ELF-1 (cell line): Measurements from ENCODE around the gene NINJ2.
A peak's percentile ranks its signal among the peaks of the same experiment; 100 is the strongest.

Experiments
- DNase-seq: peaks from one replicate; pipeline ENCODE4 v3.0.0-alpha.2; 2016; ENCODE audit warnings: low read depth, low spot score

Gene NINJ2

DNA sequence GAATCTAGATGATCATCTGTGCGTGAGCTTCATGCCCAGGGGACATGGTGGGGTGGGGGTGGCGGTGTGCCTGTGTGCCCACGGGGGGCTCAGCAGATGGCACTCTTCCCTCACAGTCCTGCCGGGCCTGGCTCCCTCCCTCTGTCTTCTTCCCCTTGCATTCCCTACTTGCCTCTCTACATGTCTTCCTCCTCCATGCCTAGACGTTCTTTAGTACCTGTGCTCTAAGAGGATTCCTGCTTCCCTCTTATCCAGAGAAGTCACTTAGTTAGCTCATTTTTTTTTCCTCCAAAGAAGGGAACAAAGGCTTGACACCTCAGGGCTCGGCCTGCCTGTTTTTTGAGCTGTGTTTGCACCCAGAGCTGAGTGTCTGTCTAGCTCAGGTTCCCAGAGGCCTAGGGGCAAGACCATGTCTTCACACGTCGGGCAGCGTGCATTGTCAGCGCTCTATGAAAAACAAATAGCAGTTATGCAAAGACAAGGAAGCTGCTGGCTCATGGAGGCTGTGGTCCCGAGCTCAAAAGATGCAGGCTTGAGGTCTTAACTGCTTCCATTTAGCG lies 48.8 kb downstream of the NINJ2 start:
- peak; percentile 73 for DNase-seq

DNA sequence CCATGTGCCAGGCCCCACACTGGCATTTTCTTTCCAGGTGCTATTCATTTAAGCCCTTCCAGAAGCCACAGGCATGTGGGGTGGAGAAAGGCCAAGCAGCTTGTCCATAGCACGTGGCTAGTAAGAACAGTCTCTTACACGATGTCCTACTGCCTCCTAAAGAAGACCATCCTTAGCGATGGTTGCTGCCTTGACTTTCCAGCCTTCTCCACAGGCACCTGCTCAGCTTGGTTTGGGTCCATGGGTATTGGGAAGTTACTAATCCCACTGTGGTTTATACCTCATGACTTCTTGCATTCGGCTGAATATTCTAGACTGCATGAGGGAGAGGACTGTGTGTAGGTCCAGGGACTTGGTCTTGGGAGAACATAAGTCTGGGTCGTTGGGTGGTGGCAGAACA lies 49.2 kb downstream of the NINJ2 start:
- DNase-seq: no peak

DNA sequence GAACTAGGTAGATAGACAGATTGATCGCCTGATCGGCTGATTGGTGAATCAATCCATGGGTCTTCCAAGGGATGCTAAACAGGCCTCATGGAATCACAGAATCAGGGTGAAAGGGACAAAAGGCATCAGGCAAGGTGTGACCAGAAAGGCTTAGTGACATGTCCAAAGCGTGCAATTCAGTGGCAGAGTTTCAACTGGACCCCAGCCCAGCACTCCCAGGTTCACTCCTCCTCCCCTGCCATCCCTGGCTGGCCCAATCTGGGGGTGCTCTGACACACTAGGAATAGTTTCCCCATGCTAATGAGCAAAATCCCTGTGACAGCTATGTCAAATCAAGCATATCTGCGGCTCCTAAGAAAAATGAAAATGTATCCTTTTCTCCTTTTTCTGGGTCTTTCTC lies 50.4 kb downstream of the NINJ2 start:
- DNase-seq: no peak

DNA sequence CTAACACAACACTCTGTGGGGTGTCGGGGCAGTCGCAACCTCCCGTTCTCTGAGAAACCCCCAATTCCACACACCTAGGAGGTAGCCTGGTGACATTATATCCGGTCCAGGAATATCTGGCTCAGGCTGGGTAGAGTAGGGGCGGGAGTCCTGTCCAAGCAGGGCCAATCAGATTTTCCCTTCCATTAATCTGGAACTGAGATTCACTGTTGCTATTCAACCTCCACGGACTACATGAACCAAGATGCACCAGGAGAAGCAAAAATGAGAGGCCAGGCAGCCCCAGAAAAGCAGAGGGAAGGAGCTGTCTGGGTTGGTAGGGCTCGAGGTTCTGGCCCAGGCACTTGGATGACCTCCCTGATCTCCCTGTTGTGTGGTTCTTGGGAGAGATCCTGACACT lies 51.0 kb downstream of the NINJ2 start:
- no peak for DNase-seq

DNA sequence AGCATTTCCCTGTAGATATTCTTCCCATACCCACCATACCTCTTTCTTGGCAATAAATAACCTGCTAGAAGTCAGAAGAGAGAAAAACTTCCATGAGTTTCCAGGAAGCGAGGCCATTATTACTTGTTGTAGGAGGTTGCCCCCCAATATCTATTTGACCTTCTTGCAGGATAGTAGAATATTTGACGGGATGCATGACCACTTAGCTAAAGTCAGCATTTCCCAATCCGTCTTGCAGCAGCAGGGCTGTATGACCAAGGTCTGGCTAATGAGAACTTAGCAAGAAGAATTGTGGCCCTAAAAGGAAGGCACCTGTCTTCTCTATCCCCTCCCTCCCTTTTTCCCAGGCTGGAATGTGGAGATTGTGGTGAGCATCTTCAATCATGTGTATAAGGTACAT lies 51.5 kb downstream of the NINJ2 start:
- no peak for DNase-seq

DNA sequence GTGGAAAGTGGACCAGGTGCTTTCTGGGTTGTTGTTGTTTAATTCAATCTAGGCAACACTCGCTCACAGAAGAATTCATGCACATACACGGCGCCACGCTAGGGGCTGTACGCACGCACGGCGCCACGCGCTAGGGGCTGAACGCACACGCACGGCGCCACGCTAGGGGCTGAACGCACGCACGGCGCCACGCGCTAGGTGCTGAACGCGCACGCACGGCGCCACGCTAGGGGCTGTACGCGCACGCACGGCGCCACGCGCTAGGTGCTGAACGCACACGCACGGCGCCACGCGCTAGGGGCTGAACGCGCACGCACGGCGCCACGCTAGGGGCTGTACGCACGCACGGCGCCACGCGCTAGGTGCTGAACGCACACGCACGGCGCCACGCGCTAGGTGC lies 54.3 kb downstream of the NINJ2 start:
- DNase-seq: no peak

DNA sequence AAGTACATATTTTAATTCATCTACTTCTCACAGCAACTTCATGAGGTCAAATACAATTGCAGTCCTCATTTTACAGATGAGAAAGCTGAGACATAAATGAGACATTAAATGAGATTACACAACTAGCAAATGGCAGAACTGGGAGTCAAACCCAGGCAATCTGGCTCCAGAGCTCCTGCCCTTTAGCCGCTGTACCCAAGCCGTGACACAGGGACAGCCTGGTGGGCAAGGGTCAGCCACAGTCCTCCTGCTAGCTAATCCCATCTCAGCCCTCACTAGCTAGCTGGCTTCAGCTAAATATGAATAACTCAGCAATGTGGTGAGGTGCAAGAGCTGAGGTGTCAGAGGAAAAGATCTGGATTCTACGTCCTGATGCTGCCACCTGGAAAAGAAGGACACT lies 54.8 kb downstream of the NINJ2 start:
- no peak for DNase-seq

DNA sequence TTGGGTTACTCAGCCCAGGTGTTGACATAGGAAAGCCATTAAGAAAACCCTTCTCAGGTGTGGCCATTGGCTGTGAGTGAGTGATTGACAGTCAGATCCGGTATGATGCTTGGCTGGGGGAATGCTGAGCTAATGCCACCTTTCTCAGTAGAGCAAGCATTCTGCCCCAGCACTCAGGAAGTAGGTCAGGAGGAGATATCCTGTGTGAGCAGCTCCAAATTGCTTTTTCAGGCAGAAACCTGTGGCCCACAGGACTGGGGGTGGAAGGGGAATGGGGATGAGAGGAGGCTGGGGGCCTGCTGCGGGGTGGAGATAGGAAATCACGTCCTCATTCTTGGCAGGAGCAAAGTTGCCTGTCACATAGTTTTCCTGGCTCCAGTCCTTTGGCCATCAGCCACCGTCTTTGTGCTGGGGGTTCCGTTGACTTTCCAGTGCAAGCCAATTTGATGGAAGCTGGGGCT lies 55.7 kb downstream of the NINJ2 start:
- DNase-seq: peak; percentile 23

DNA sequence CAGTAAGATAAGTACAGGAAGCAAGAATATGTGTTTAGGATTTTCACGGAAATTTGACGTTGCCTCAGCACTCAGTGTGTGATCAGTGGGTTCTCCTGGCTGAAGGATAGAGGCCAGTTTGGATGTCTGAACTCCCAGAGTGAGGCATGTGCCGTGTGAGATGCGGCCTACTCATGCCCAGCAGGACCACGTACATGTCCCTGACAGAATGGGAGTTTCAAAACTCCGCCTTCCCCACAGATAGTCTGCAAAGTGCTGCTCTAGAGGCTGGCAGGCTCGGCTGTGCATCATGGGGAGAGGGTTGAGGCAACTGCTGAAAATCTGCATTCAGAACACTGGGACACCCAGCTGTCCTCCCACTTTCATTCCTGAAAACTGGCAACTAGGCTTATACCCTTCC lies 58.3 kb downstream of the NINJ2 start:
- DNase-seq: no peak

DNA sequence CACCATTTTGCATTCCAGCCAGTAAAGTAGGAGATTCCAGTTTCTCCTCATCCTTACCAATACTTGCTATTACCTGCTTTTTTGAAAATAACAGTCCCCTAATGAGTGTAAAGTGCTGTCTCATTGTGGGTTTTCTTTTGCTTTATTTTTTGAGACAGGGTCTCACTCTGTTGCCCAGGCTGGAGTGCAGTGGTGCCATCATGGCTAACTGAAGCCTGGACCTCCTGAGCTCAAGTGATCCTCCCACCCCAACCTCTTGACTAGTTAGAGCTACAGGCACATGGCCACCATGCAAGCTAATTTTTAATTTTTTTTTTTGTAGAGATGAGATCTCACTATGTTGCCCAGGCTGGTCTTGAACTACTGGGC lies 60.6 kb downstream of the NINJ2 start:
- no peak for DNase-seq

DNA sequence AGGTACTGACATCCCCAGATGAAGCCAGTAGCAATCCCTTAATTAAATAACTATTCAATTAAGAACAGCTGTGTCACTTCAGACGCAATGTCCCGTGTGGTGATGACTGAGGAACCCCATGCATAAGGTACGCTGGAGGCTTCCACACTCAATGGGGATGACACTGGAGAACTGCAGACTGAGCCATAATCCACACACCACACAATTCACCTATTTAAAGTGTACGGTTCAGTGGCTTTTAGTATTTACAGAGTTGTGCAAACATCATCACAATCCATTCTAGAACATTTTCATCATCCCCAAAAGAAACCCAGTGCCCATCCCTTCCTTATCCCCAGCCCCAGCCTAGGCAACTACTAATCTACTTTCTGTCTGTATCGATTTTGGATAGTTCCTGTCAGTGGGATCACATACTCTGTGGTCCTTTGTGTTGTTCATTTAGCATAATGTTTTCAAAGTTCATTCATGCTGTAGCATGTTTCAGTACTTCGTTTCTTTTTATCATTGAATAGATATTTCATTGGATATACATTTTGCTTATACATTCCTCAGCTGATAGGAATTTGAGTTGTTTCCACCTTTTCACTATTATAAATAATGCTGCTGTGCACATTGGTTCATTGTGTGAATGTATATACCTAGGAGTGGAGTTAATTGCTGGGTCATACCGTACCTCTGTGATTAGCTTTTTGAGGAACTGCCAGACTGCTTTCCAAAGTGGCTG lies 61.1 kb downstream of the NINJ2 start:
- no peak for DNase-seq

DNA sequence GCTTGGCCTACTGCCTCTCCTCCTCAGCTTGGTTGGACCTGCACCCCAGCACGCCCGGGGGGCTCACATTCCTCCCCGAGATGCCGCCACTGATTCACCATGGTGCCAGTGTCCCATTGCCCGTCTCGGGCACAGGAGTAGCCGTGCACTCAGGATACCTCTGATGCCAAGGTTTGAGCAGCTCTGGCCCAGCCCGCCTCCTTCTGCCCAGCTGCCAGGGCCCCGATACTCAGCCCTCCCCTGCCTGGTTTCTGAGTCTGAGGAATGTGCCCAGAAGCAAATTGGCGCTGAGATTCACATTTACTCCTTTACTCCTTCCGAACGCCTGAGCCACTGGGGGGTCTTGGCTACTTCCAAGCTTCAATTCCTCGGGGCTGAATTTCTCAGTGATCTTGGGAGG lies 63.5 kb downstream of the NINJ2 start:
- peak; percentile 79 for DNase-seq

DNA sequence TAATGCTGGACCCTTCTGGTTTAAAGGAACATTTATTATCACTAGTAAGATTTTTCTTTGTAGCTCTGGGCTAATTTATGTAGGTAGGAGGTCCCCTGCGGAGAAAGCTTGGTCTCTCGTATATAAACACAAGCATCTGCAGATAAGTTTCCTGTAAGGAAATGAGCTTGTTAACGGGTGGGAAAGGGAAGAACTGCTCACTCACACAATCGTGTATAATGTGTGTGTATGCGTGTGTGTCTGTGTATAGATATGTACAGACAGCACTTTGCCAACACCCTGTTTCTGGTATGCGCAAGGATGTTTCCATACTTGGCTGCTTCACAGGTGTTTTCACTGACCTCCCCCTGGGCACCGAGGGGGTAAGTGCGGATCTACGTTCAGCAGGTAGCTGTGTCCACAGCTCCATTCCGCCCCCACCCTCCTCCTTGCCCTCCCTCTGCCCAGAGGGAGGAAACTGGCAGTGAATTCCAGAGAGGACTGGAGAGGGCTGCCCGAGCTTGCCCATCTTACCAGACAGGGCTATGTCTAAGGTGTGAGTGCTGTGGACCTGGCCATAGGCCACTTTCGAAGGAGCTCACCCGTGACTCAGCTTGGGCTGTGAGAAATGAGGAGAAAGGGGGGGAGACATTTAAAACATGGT lies 65.2 kb downstream of the NINJ2 start:
- no peak for DNase-seq

DNA sequence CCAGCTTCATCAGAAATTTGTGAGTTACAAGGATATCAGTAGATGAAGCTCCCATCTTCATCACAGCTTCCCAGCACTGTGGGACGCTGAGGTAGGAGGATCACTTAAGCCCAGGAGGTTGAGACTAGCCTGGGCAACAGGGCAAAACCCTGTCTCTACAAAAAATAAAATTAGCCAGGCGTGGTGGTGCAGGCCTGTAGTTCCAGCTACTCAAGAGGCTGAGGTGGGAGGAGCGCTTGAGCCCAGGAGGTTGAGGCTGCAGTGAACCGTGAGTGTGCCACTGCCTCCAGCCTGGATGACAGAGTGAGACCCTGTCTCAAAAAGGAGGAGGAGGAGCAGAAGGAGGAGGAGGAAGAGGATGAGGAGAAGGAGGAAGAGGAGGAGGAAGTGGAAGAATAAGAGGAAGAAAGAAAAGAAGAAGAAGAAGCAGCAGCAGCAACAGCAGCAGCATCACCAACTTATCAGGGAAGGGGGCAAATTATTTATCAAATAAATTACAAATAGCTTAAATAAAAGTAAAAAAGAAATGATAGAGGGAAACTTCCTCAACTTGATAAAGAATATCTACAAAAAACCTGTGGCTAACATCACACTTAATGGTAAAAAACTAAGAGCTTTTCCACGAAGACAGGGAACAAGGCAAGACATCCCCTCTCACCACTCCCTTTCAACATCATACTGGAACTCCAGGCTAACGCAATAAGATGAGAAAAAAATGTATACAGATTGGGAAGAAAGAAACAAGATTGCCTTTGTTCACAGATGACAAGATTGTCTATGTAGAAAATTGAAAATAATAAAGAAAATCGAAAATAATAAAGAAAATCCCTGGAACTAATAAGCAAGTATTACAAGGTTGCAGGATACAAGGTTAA lies 69.6 kb downstream of the NINJ2 start:
- no peak for DNase-seq

DNA sequence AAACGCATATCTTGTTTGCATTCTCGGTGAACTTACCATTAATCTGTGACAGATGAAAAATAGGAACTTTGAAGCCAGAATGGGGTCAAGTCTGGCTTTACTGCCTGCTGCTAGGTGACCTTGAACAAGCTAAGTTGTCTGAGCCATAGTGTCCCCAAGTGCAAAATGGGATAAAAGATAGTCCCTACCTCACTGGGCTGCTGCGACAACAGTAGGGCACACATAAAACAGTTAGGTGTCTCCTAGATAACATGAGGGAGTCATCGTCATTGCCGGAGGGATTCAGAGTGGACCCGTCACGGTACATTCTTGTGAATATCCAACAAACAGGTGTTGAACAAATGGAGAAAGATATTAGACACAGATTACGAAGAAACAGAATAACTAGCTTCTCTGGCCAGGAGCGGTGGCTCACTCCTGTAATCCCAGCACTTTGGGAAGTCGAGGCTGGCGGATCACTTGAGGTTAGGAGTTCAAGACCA lies 71.2 kb downstream of the NINJ2 start:
- no peak for DNase-seq

DNA sequence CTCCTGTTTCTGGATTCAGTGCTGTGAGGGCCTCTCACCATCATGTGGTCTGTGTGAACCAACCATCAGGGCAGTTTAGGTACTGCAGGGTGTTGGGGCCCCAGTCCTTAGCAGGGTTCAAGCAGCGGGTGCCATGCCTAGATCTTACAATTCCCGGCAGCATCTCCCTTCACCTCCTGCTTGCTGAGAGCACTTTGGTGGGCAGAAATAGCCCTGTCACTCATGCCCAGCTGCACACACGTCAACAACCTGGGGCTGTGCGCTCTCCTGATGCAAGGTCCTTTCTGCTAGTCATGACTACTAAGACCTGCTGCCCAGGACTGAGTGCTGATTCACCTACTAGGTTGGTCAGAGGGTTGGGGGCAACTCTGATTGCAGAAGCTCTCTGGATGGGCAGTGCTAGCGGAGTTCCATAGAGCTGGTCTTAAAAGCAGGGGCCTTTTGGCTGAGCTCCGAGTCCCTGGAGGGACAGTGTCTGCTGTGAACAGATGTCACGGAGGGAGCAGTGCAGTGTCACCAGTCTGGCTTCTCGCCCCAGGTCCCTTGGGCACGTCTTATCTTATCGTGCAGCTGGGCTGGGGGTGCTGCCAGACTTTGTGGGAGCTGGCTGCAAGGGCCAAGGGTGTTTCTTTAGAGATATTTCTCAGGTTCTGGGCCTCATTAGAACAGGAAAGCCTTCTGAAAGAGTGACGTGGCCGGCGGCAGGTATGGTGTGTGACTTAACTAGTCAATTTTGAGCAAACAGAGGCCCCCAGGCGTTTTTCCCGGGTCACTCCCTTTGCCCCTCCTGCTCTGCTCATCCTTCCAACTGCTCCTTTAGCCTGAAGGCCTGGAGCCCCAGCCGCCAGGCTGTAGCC lies 71.8 kb downstream of the NINJ2 start:
- peak; percentile 86 for DNase-seq

DNA sequence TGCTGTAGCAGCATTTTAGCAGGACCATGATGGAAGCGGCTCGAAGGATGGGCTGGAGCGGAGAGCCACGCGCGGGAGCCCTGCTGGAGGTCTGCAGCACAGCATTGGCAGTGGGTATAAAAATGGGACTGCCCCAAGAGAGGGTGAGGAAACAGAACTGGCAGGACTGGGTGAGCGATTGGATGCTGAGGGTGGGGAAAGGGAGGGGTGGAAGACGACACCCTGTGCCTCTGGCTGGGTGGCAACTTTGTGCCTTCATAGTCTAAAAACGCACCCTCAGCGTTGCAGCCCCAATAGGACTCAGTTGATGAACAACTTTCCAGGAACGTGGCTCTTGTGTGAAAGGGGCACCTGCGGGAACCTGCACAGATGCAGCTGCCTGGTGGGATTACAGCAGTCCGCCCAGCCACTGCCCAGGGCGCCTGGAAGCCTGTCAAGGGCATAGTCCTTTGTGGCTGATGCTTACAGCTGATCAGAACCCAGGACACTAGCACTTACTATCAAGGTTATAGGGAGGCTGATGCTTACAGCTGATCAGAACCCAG lies 73.0 kb downstream of the NINJ2 start:
- no peak for DNase-seq

DNA sequence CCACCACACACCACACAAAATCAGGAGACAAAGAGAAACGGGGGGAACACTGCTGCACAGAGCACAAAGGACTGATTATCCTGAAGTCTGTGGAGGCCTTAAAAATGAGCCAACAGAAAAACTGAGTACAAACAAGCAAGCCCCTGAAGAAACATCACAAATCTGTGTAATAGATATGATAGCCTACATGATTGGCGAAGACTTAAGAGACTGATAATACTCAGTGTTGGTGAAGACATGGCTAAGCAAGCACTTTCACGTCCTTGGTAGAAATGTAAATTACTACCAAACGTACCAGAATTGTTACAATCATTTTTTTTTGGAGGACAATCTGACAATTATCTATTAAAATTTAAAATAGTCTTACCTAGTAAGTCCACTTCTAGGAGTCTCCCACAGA lies 74.6 kb downstream of the NINJ2 start:
- DNase-seq: no peak

DNA sequence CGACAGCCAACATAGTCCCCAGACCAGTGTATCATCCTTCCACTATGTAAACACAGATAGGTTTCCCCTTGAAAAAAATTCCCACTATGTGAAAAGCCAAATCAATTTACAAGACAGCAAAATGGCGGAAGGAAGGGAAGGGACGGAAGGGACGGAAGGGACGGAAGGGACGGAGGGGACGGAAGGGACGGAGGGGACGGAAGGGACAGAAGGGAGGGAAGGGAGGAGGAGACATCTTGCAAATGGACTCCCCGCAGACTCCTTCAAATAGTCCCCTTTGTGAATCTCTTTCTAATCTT lies 75.3 kb downstream of the NINJ2 start:
- DNase-seq: no peak

DNA sequence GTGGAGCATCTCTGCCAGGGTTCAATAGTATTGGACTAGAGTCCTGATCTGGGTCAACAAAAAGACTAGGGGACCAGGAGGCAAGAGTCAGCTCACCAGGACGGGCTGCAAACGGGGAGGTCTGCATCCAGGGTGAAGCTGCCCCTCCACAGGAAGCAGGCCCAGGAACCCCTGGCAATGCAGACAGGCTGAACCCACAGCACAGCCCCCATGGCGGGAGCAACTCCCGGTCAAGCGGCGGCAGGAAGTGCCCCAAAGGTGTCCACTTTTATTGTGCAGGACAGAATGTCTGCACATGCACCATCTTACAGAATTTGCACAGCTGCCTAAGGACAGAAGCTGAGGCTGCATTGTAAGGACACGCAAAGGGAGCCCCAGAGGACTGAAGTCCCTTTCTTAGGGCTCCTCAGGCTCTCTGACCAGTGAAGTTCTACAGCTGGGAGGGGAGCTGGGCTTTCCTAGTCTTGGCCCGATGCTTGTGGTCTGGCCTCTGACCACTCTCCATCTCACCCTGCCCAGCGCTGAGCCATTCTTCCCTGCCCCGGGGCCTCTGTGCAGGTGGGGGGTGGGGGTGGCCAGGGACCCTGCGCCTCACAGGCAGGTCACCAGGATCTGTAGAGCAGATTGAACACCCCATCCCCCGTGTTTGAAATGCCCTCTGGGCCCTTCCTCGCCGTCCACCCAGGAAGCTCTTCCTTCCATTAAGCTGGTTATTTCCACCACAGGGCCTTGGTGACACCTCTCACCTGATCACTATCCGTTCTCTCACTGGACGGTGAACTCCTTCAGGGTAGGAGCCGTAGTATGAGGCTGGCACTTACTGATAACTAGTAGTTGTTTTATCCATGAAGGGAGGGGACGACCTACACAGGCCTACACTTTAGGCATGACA lies 75.9 kb downstream of the NINJ2 start:
- DNase-seq: no peak
